SK-N-MC (cell line): Measurements from ENCODE around the gene MFGE8.
"Not testable (repeated sequence)": the region's sequence is repeated elsewhere in the genome, so short reads cannot be mapped to it uniquely, and the experiment has no call there.

Experiments
- EZH2 ChIP-seq: fragments of 200-600 bp; sonication (generic); IDR thresholded peaks from one replicate; pipeline ENCODE4 v1.6.1; 2017; ENCODE audit warnings: antibody characterized with exemption
- POLR2AphosphoS5 ChIP-seq: IDR thresholded peaks from 2 replicates; pipeline ENCODE4 v1.6.1; 2012; ENCODE audit warnings: mild to moderate bottlenecking, low read depth, low read length, borderline replicate concordance

DNA sequence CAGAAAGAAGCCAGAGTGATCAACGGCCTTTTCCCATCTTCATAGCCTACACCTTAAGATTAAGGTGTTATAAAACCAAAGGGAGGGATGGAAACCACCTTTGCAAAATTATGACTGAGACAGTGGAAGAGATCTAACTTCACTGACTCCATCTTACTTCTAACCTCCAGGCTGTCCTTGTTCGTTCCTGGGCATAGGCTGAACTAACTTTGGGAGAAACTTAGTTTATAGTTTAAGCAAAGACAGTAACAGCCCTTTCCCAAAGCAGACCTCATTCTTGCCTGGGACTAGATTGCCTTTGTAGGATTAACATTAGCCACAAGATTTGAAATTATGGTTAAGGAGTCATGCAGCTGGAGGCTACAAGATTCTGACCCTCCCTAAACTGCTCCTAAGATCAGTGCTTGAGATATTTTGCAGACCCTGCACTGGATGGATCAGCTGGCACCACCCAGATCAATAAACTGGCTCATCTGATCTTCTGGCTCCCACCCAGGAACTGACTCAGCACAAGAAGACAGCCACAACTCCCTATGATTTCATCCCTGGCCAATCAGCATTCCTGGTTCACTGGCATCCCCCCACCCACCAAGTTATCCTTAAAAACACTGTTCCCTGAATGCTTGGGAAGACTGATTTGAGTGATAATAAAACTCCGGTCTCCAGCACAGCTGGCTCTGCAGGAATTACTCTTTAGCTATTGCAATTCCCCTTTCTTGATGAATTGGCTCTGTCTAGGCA is 16.3 kb upstream of the MFGE8 start:
- TF ChIP-seq EZH2, POLR2AphosphoS5: not testable (repeated sequence)
